HEK293T (cell line): ENCODE measurements around the gene SEC22C.

Experiments
- CTCF ChIA-PET: fragments of 350-600 bp; formaldehyde crosslinking; extraction: SDS; loops from one replicate; lab custom pipeline; 2021; ENCODE audit warnings: antibody characterized with exemption, inconsistent platforms; lab: Yijun Ruan, JAX
- POLR2A ChIA-PET: fragments of 350-600 bp; formaldehyde crosslinking; extraction: SDS; loops from one replicate; lab custom pipeline; 2020; ENCODE audit warnings: antibody characterized with exemption, inconsistent platforms; lab: Yijun Ruan, JAX
- DNase-seq: peaks from one replicate; pipeline ENCODE4 v3.0.0; 2012; ENCODE audit warnings: mixed read lengths; ENCODE audit errors: extremely low spot score
- ARNT ChIP-seq: fragments of 450-650 bp; IDR thresholded peaks from 2 replicates; pipeline ENCODE4 v1.6.1; 2017; ENCODE audit warnings: mild to moderate bottlenecking
- BHLHE40 ChIP-seq: fragments of 450-650 bp; IDR thresholded peaks from 2 replicates; pipeline ENCODE4 v1.6.1; 2016; ENCODE audit warnings: mild to moderate bottlenecking, moderate library complexity, borderline replicate concordance
- CTBP1 ChIP-seq: fragments of 450-650 bp; IDR thresholded peaks from 2 replicates; pipeline ENCODE4 v1.6.1; 2016; ENCODE audit warnings: borderline replicate concordance
- ELF4 ChIP-seq: fragments of 450-650 bp; IDR thresholded peaks from 2 replicates; pipeline ENCODE4 v1.6.1; 2017; ENCODE audit warnings: antibody characterized with exemption
- FOXA1 ChIP-seq: fragments of 450-650 bp; IDR thresholded peaks from 2 replicates; pipeline ENCODE4 v1.6.1; 2016; ENCODE audit warnings: mild to moderate bottlenecking
- FOXK2 ChIP-seq: fragments of 450-650 bp; IDR thresholded peaks from 2 replicates; pipeline ENCODE4 v1.6.1; 2016; ENCODE audit warnings: mild to moderate bottlenecking
- FOXM1 ChIP-seq: fragments of 450-650 bp; IDR thresholded peaks from 2 replicates; pipeline ENCODE4 v1.6.1; 2017; ENCODE audit warnings: mild to moderate bottlenecking, borderline replicate concordance
- HDGF ChIP-seq: fragments of 450-650 bp; IDR thresholded peaks from 2 replicates; pipeline ENCODE4 v1.6.1; 2017; ENCODE audit warnings: antibody characterized with exemption, borderline replicate concordance
- L3MBTL2 ChIP-seq: fragments of 450-650 bp; conservative IDR thresholded peaks from 2 replicates; pipeline ENCODE4 v1.6.1; 2016; ENCODE audit warnings: mild to moderate bottlenecking
- LEF1 ChIP-seq: fragments of 450-650 bp; IDR thresholded peaks from 2 replicates; pipeline ENCODE4 v1.6.1; 2017; ENCODE audit warnings: mild to moderate bottlenecking, borderline replicate concordance
- NFRKB ChIP-seq: fragments of 450-650 bp; IDR thresholded peaks from 2 replicates; pipeline ENCODE4 v1.6.1; 2016; ENCODE audit warnings: mild to moderate bottlenecking, moderate library complexity
- PKNOX1 ChIP-seq: fragments of 450-650 bp; IDR thresholded peaks from 2 replicates; pipeline ENCODE4 v1.6.1; 2016
- SP1 ChIP-seq: fragments of 450-650 bp; IDR thresholded peaks from 2 replicates; pipeline ENCODE4 v1.6.1; 2017
- SUZ12 ChIP-seq: fragments of 450-650 bp; IDR thresholded peaks from 2 replicates; pipeline ENCODE4 v1.6.1; 2016; ENCODE audit warnings: mild to moderate bottlenecking
- TARDBP ChIP-seq: fragments of 450-650 bp; IDR thresholded peaks from 2 replicates; pipeline ENCODE4 v1.6.1; 2016
- ZNF384 ChIP-seq: fragments of 450-650 bp; IDR thresholded peaks from 2 replicates; pipeline ENCODE4 v1.6.1; 2016

The SEC22C gene

GRCh38 chr3:42581709-42582473, at the start of gene SEC22C:
TSS of gene SEC22C (minus strand) at chr3:42581967. CDS start at chr3:42569046, 12,921 bp downstream.
- peak; percentile 98 for DNase-seq
- no peak for TF ChIP-seq NFRKB
- TF ChIP-seq L3MBTL2, result peak; percentile 93
- 0 out of 2 replicates have a peak, but pooled peaks have one; percentile 21 for TF ChIP-seq PKNOX1
- no peak for TF ChIP-seq CTBP1
- TF ChIP-seq LEF1, result no peak
- ChIA-PET CTCF (interaction anchor here (0.7 to 1.0 kb wide), 2 partner anchors 10 to 138 kb away, joined by 3 read pairs; no protein-coding TSS in a partner anchor), POLR2A (interaction anchor here (0.9 to 2.8 kb wide), 7 partner anchors 9 to 80 kb away, joined by 3 to 23 read pairs (median 5); partner anchors contain the start of genes NKTR and SS18L2)

- CTCF ChIA-PET, result interaction anchor here (0.7 to 1.8 kb wide), 4 partner anchors 11 to 1295 kb away, joined by 3 to 7 read pairs (median 4); partner anchors contain the start of genes NKTR and SS18L2
- TF ChIP-seq ARNT (no peak), HDGF (no peak), FOXM1 (no peak), ZNF384 (no peak), BHLHE40 (no peak), FOXK2 (no peak), NFRKB (no peak), FOXA1 (no peak), CTBP1 (no peak), SUZ12 (no peak), L3MBTL2 (no peak), LEF1 (no peak), PKNOX1 (no peak), TARDBP (no peak), ELF4 (no peak), SP1 (no peak)
- peak; percentile 15 for DNase-seq
- POLR2A ChIA-PET, result interaction anchor here (0.7 to 1.9 kb wide), 2 partner anchors 13 to 32 kb away, joined by 3 to 6 read pairs; partner anchors contain the start of gene NKTR
These were observed 31.7 kb upstream of the SEC22C start for GRCh38 chr3:42613462-42613861.

- CTCF ChIA-PET, result interaction anchor here (0.9 to 1.8 kb wide), 4 partner anchors 12 to 35 kb away, joined by 3 to 7 read pairs (median 4); partner anchors contain the start of genes NKTR and SS18L2
- no peak for DNase-seq
- POLR2A ChIA-PET, result interaction anchor here (1.9 kb wide), 1 partner anchor 13 kb away, joined by 6 read pairs; the partner anchor contains the start of gene NKTR
These were observed 31.2 kb upstream of the SEC22C start for GRCh38 chr3:42612928-42613327.

GRCh38 chr3:42612217-42612616, 30.4 kb upstream of the SEC22C start:
- POLR2A ChIA-PET, result interaction anchor here (1.9 kb wide), 1 partner anchor 12 kb away, joined by 6 read pairs; the partner anchor contains the start of gene NKTR
- no peak for DNase-seq
- CTCF ChIA-PET, result interaction anchor here (0.9 to 1.6 kb wide), 2 partner anchors 13 to 36 kb away, joined by 3 to 4 read pairs; no protein-coding TSS in a partner anchor
- TF ChIP-seq SP1 (no peak), ARNT (no peak), CTBP1 (no peak), FOXK2 (no peak), L3MBTL2 (no peak)

More at GRCh38 chr3:42612928-42613327, 31.2 kb upstream of the SEC22C start:
- TF ChIP-seq CTBP1, result no peak
- TF ChIP-seq FOXA1, result no peak
- no peak for TF ChIP-seq PKNOX1
- TF ChIP-seq LEF1, result no peak
- TF ChIP-seq HDGF, result no peak
- no peak for TF ChIP-seq ZNF384
- no peak for TF ChIP-seq NFRKB
- no peak for TF ChIP-seq FOXK2
- TF ChIP-seq BHLHE40, result no peak
- TF ChIP-seq SUZ12, result no peak
- TF ChIP-seq ARNT, result no peak
- no peak for TF ChIP-seq ELF4
- TF ChIP-seq FOXM1, result no peak
- no peak for TF ChIP-seq TARDBP
- no peak for TF ChIP-seq SP1
- no peak for TF ChIP-seq L3MBTL2

GRCh38 chr3:42610976-42611375, 29.2 kb upstream of the SEC22C start:
- CTCF ChIA-PET, result no interaction called here
- no peak for TF ChIP-seq SUZ12
- TF ChIP-seq L3MBTL2, result no peak
- no peak for TF ChIP-seq FOXK2
- TF ChIP-seq BHLHE40, result no peak
- TF ChIP-seq ARNT, result no peak
- no peak for TF ChIP-seq FOXM1
- TF ChIP-seq CTBP1, result no peak
- no peak for TF ChIP-seq LEF1
- TF ChIP-seq FOXA1, result no peak
- POLR2A ChIA-PET, result interaction anchor here (1.0 kb wide), 1 partner anchor 10 kb away, joined by 4 read pairs; the partner anchor contains the start of gene NKTR
- no peak for DNase-seq

GRCh38 chr3:42608581-42608980, 26.8 kb upstream of the SEC22C start:
- TF ChIP-seq L3MBTL2 (no peak), FOXA1 (no peak), ELF4 (no peak), FOXM1 (no peak), BHLHE40 (no peak), NFRKB (no peak), ZNF384 (no peak), FOXK2 (no peak), LEF1 (no peak), HDGF (no peak), ARNT (no peak), TARDBP (no peak), SP1 (no peak), CTBP1 (no peak), PKNOX1 (no peak), SUZ12 (no peak)
- DNase-seq, result no peak
- CTCF ChIA-PET, result no interaction called here
- POLR2A ChIA-PET, result interaction anchor here (1.8 kb wide), 1 partner anchor 8 kb away, joined by 5 read pairs; the partner anchor contains the start of gene NKTR
